Measurements from ENCODE around the gene GRM7. TPM values are rescaled to one million over a fixed set of nuclear protein-coding genes. Genes with fewer than 3 reads are reported as not detected.

GRM7 gene
- total and polyA plus RNA-seq, 2 experiments from 2014 or later, result 0.40 TPM; not detected in 1

- no peaks in the 10 kb centered on the region for H3K9me2 ChIP-seq (ENCODE audit: insufficient read depth)
- H3K4me1 ChIP-seq (ENCODE audit: insufficient read depth), result 0 out of 2 replicates have a peak, but pooled peaks cover 4% of the 10 kb centered on the region
- H3K36me3 Mint-ChIP-seq (ENCODE audit: low read depth), result peaks cover 5% of the 10 kb centered on the region
- no peak overlapping the region for H3K27ac ChIP-seq (ENCODE audit: low read depth)
- H3K4me2 ChIP-seq, result no peak overlapping the region
- no peak overlapping the region for H3K27ac Mint-ChIP-seq
- peaks cover 84% of the 10 kb centered on the region for H3K9me3 Mint-ChIP-seq
- no peaks in the 10 kb centered on the region for H4K20me1 ChIP-seq (replicated peaks; ENCODE audit: insufficient read depth)
- ATAC-seq, result no peak
- H3K4me1 Mint-ChIP-seq, result peaks cover 6% of the 10 kb centered on the region; the same call in 2 of the 3 replicates
- no peak overlapping the region for H3K4me3 ChIP-seq
- no peaks in the 10 kb centered on the region for H3K27me3 ChIP-seq (ENCODE audit: insufficient read depth)
- no peaks in the 10 kb centered on the region for H3K27me3 Mint-ChIP-seq (ENCODE audit: insufficient read depth, low read depth, poor library complexity)
- H3K79me2 ChIP-seq (replicated peaks; ENCODE audit: insufficient read depth), result no peaks in the 10 kb centered on the region
- H2AFZ ChIP-seq, result no peak overlapping the region
- TF ChIP-seq ZNF331 (CRISPR knock-in tag; IDR thresholded peaks at IDR 0.05; ENCODE audit: low read depth) (no peak), ETS1 (IDR thresholded peaks at IDR 0.05) (no peak), EZH2phosphoT487 (IDR thresholded peaks at IDR 0.05; ENCODE audit: unreplicated experiment) (no peak), NANOG (IDR thresholded peaks at IDR 0.05; ENCODE audit: borderline replicate concordance) (no peak), EZH2 (IDR thresholded peaks at IDR 0.05; ENCODE audit: low read depth, unreplicated experiment) (no peak), STAT1 (IDR thresholded peaks at IDR 0.05; ENCODE audit: unreplicated experiment) (no peak), ZNF114 (CRISPR knock-in tag; IDR thresholded peaks at IDR 0.05) (no peak), JUNB (IDR thresholded peaks at IDR 0.05; ENCODE audit: unreplicated experiment) (no peak), CREB1 (CRISPR knock-in tag; IDR thresholded peaks at IDR 0.05; ENCODE audit: low read depth) (no peak), REST (IDR thresholded peaks at IDR 0.05; ENCODE audit: unreplicated experiment) (no peak), ZNF462 (CRISPR knock-in tag; IDR thresholded peaks at IDR 0.05) (no peak), POLR2AphosphoS5 (IDR thresholded peaks at IDR 0.05; ENCODE audit: low read depth) (no peak), CTCF (conservative IDR thresholded peaks at IDR 0.05; ENCODE audit: low read depth in 2 of 2) (no peak)
- H3F3A ChIP-seq (replicated peaks; ENCODE audit: low read depth), result no peaks in the 10 kb centered on the region
- DNase-seq (ENCODE audit: low spot score), result no peak
- 0 out of 2 replicates have a peak, but pooled peaks cover 5% of the 10 kb centered on the region for H3K36me3 ChIP-seq (ENCODE audit: insufficient read depth)
- H3K4me3 Mint-ChIP-seq, result no peak overlapping the region
Observed at GRCh38 chr3:7265736-7266135, 404.8 kb downstream of the GRM7 start.
